BLaER1 (cell line): Measurements from ENCODE around the gene LYPD6B.

Source experiments
- H3K27ac ChIP-seq: shearing (Covaris generic); formaldehyde crosslinking; 2 replicates; pipeline ENCODE4 v1.8.1; 2022
- H3K27me3 ChIP-seq: shearing (Covaris generic); formaldehyde crosslinking; 2 replicates; pipeline ENCODE4 v1.8.1; 2022
- H3K36me3 ChIP-seq: shearing (Covaris generic); formaldehyde crosslinking; 2 replicates; pipeline ENCODE4 v1.8.1; 2022
- H3K4me1 ChIP-seq: shearing (Covaris generic); formaldehyde crosslinking; 2 replicates; pipeline ENCODE4 v1.8.1; 2022
- H3K4me2 ChIP-seq: shearing (Covaris generic); formaldehyde crosslinking; 2 replicates; pipeline ENCODE4 v1.8.1; 2022
- H3K4me3 ChIP-seq: shearing (Covaris generic); formaldehyde crosslinking; 2 replicates; pipeline ENCODE4 v1.8.1; 2022
- H3K9ac ChIP-seq: shearing (Covaris generic); formaldehyde crosslinking; 2 replicates; pipeline ENCODE4 v1.8.1; 2022
- H3K9me3 ChIP-seq: shearing (Covaris generic); formaldehyde crosslinking; 2 replicates; pipeline ENCODE4 v1.8.1; 2022
- H4K20me1 ChIP-seq: shearing (Covaris generic); formaldehyde crosslinking; 2 replicates; pipeline ENCODE4 v1.8.1; 2022
- Cebpa-rat ChIP-seq: shearing (Covaris generic); IDR thresholded peaks from 2 replicates; pipeline ENCODE4 v1.8.1; 2022

LYPD6B gene

DNA sequence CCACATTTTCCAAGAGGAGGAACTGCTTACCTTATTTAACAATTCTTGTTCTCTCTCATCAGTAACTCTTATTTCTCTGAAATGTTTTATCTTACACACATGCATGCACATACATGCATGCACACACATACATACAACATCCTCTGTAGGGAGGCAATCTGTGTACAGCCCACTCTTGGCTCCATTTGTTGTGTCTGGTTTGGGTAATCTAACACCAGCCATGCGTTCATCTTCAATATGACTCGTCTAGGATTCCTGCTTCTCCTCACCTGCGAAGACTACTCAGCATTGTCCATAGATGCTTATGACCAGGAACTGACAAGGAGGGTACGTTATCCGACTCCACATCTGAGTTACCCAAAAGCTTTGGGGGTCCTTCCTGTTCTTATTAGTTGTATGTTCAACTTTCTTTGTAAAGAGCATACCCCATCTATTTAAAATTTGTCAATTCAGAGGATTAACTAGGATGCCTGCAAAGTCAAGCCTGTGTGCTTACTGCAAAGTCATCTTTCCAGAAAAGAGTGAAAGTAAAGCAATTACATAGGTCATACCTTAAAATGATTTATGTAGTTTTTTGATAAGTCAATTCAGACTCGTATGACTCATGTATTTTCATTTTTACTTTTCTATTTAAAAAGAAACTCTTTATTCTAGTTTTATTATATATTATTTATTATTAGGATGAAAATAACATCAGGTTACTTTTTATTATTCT, 18.2 kb downstream of the LYPD6B start:
- H3K27ac ChIP-seq = no peak overlapping the region
- no peak overlapping the region for H3K4me2 ChIP-seq
- TF ChIP-seq Cebpa-rat = no peak
- H3K27me3 ChIP-seq = no peaks in the 10 kb centered on the region
- H3K36me3 ChIP-seq = no peaks in the 10 kb centered on the region
- no peak overlapping the region for H3K9ac ChIP-seq
- no peak overlapping the region for H3K4me3 ChIP-seq
- H3K9me3 ChIP-seq = no peaks in the 10 kb centered on the region
- H4K20me1 ChIP-seq = no peaks in the 10 kb centered on the region
- H3K4me1 ChIP-seq = no peaks in the 10 kb centered on the region

- no peaks in the 10 kb centered on the region for H4K20me1 ChIP-seq
- no peaks in the 10 kb centered on the region for H3K9me3 ChIP-seq
- no peak overlapping the region for H3K9ac ChIP-seq
- H3K27me3 ChIP-seq = no peaks in the 10 kb centered on the region
- no peak for TF ChIP-seq Cebpa-rat
- H3K27ac ChIP-seq = no peak overlapping the region
- no peak overlapping the region for H3K4me2 ChIP-seq
- H3K36me3 ChIP-seq = no peaks in the 10 kb centered on the region
- H3K4me1 ChIP-seq = no peaks in the 10 kb centered on the region
- H3K4me3 ChIP-seq = no peak overlapping the region
These were observed 18.9 kb downstream of the LYPD6B start for GRCh38 chr2:149057401-149057800.

DNA sequence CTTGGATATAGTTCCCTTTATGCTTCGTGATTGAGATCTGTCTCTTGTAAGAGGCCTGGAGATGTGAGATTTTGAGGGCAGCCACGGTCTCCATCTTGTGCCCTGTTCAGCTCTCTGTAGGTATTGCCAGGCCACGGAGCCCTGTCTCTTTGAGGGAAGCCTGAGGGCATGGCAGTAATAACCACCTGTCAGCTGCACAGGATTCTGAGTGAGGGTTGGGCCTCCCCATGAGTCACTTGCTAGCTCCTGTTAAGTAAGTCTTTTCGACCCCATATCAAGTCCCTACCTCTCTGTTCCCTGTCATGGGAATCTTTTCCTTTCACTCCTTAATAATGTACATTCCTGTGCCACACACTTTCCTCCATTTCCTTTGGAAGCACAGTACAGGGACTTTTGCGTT, 20.4 kb downstream of the LYPD6B start:
- no peak for TF ChIP-seq Cebpa-rat
- H3K27ac ChIP-seq = no peak overlapping the region
- H3K4me3 ChIP-seq = no peak overlapping the region
- no peaks in the 10 kb centered on the region for H3K9me3 ChIP-seq
- H3K9ac ChIP-seq = no peak overlapping the region
- no peaks in the 10 kb centered on the region for H3K27me3 ChIP-seq
- H4K20me1 ChIP-seq = no peaks in the 10 kb centered on the region
- H3K4me2 ChIP-seq = no peak overlapping the region
- no peaks in the 10 kb centered on the region for H3K36me3 ChIP-seq
- no peaks in the 10 kb centered on the region for H3K4me1 ChIP-seq

- H3K9ac ChIP-seq = no peak overlapping the region
- no peaks in the 10 kb centered on the region for H3K4me1 ChIP-seq
- no peaks in the 10 kb centered on the region for H3K9me3 ChIP-seq
- no peaks in the 10 kb centered on the region for H3K27me3 ChIP-seq
- no peak overlapping the region for H3K27ac ChIP-seq
- no peaks in the 10 kb centered on the region for H3K36me3 ChIP-seq
- H4K20me1 ChIP-seq = no peaks in the 10 kb centered on the region
- H3K4me2 ChIP-seq = no peak overlapping the region
- H3K4me3 ChIP-seq = no peak overlapping the region
- no peak for TF ChIP-seq Cebpa-rat
These were observed 21.3 kb downstream of the LYPD6B start for GRCh38 chr2:149059822-149060221.

- no peaks in the 10 kb centered on the region for H3K36me3 ChIP-seq
- H3K9me3 ChIP-seq = no peaks in the 10 kb centered on the region
- TF ChIP-seq Cebpa-rat = no peak
- H3K4me1 ChIP-seq = no peaks in the 10 kb centered on the region
- no peaks in the 10 kb centered on the region for H4K20me1 ChIP-seq
- H3K4me2 ChIP-seq = no peak overlapping the region
- H3K27me3 ChIP-seq = no peaks in the 10 kb centered on the region
- H3K9ac ChIP-seq = no peak overlapping the region
- H3K4me3 ChIP-seq = no peak overlapping the region
- H3K27ac ChIP-seq = no peak overlapping the region
These were observed 22.7 kb downstream of the LYPD6B start for GRCh38 chr2:149061133-149061745.

- Histone ChIP-seq H4K20me1 (no peaks in the 10 kb centered on the region), H3K9me3 (no peaks in the 10 kb centered on the region), H3K4me1 (no peaks in the 10 kb centered on the region), H3K9ac (no peak overlapping the region), H3K4me3 (no peak overlapping the region), H3K36me3 (no peaks in the 10 kb centered on the region), H3K27ac (no peak overlapping the region), H3K4me2 (no peak overlapping the region), H3K27me3 (no peaks in the 10 kb centered on the region)
- TF ChIP-seq Cebpa-rat = no peak
These were observed 24.0 kb downstream of the LYPD6B start for GRCh38 chr2:149062531-149062930.

DNA sequence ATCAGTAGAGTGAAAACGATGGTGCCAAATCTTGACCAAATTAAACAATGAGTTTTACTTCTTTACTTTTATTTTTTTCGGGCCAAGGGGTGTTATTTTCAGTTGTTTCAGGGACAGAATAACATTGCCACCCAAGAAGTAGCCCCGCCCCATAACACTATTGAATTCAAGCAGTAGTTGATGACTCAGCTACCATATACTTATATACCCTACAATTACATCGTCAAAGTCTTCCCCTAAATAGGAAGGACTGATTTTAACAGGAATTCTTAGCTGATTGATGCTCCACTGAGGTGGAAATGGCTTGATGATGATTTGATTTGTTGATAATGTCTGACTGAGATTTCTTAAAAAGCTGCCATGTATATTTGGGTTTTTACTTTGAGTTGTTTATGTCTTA, 24.7 kb downstream of the LYPD6B start:
- no peak overlapping the region for H3K27ac ChIP-seq
- H3K36me3 ChIP-seq = no peaks in the 10 kb centered on the region
- no peaks in the 10 kb centered on the region for H3K9me3 ChIP-seq
- no peaks in the 10 kb centered on the region for H4K20me1 ChIP-seq
- no peaks in the 10 kb centered on the region for H3K27me3 ChIP-seq
- no peak overlapping the region for H3K9ac ChIP-seq
- H3K4me3 ChIP-seq = no peak overlapping the region
- TF ChIP-seq Cebpa-rat = no peak
- H3K4me2 ChIP-seq = no peak overlapping the region
- H3K4me1 ChIP-seq = no peaks in the 10 kb centered on the region

GRCh38 chr2:149064365-149064841, 25.9 kb downstream of the LYPD6B start:
- H3K27me3 ChIP-seq = no peaks in the 10 kb centered on the region
- H3K9me3 ChIP-seq = no peaks in the 10 kb centered on the region
- H3K4me3 ChIP-seq = no peak overlapping the region
- TF ChIP-seq Cebpa-rat = no peak
- no peak overlapping the region for H3K4me2 ChIP-seq
- peaks cover 3% of the 10 kb centered on the region for H3K4me1 ChIP-seq
- H3K27ac ChIP-seq = no peak overlapping the region
- H4K20me1 ChIP-seq = no peaks in the 10 kb centered on the region
- H3K9ac ChIP-seq = no peak overlapping the region
- H3K36me3 ChIP-seq = no peaks in the 10 kb centered on the region

GRCh38 chr2:149064856-149065630, 26.5 kb downstream of the LYPD6B start:
- no peak overlapping the region for H3K27ac ChIP-seq
- no peak for TF ChIP-seq Cebpa-rat
- H3K4me1 ChIP-seq = peaks cover 8% of the 10 kb centered on the region
- no peaks in the 10 kb centered on the region for H3K36me3 ChIP-seq
- H3K4me3 ChIP-seq = no peak overlapping the region
- no peak overlapping the region for H3K9ac ChIP-seq
- H3K9me3 ChIP-seq = no peaks in the 10 kb centered on the region
- no peak overlapping the region for H3K4me2 ChIP-seq
- no peaks in the 10 kb centered on the region for H3K27me3 ChIP-seq
- no peaks in the 10 kb centered on the region for H4K20me1 ChIP-seq
